Stimulated activated CD8-positive, alpha-beta memory T cell treated with anti-CD3 and anti-CD28 coated beads, Interleukin-15, amount 100 ng/mL, for 4 hours (primary cell): ENCODE results near the gene NFX1.
"Not testable (repeated sequence)": the region's sequence is repeated elsewhere in the genome, so short reads cannot be mapped to it uniquely, and the experiment has no call there.

Experiments
- DNase-seq, 2 donors: peaks; one replicate each; pipeline ENCODE4 v3.0.0-alpha.2; 2020; ENCODE audit warnings: low read depth in 2 of 2

NFX1 gene

GRCh38 chr9:33364127-33364526 is 73.8 kb downstream of the NFX1 start:
- no peak for DNase-seq

- DNase-seq: not testable (repeated sequence)
Measured at GRCh38 chr9:33364814-33365213, 74.5 kb downstream of the NFX1 start.

GRCh38 chr9:33366979-33367480 is 76.7 kb downstream of the NFX1 start:
- DNase-seq: no peak

- no peak for DNase-seq
Measured at GRCh38 chr9:33372900-33373299, 82.6 kb downstream of the NFX1 start.

GRCh38 chr9:33374190-33374589 is 83.9 kb downstream of the NFX1 start:
- DNase-seq: no peak

GRCh38 chr9:33374634-33375237 is 84.4 kb downstream of the NFX1 start:
- DNase-seq: peak; percentile 17 to 19

- DNase-seq: no peak
Measured at GRCh38 chr9:33375238-33375840, 85.0 kb downstream of the NFX1 start.

- DNase-seq: no peak
Measured at GRCh38 chr9:33375841-33376321, 85.6 kb downstream of the NFX1 start.

GRCh38 chr9:33377089-33377715 is 86.9 kb downstream of the NFX1 start:
- no peak for DNase-seq

GRCh38 chr9:33378121-33378795 is 87.9 kb downstream of the NFX1 start:
- DNase-seq: no peak

- DNase-seq: no peak
Measured at GRCh38 chr9:33379666-33380389, 89.5 kb downstream of the NFX1 start.

GRCh38 chr9:33380390-33381094 is 90.2 kb downstream of the NFX1 start:
- no peak for DNase-seq

- no peak for DNase-seq
Measured at GRCh38 chr9:33381231-33381791, 91.0 kb downstream of the NFX1 start.

- not testable (repeated sequence) for DNase-seq
Measured at GRCh38 chr9:33382397-33382796, 92.1 kb downstream of the NFX1 start.

GRCh38 chr9:33383396-33383795 is 93.1 kb downstream of the NFX1 start:
- DNase-seq: not testable (repeated sequence)

- not testable (repeated sequence) for DNase-seq
Measured at GRCh38 chr9:33385536-33385935, 95.2 kb downstream of the NFX1 start.

GRCh38 chr9:33385979-33386640 is 95.8 kb downstream of the NFX1 start:
- DNase-seq: not testable (repeated sequence)

GRCh38 chr9:33386641-33386996 is 96.3 kb downstream of the NFX1 start:
- not testable (repeated sequence) for DNase-seq

- DNase-seq: not testable (repeated sequence)
Measured at GRCh38 chr9:33386998-33387397, 96.7 kb downstream of the NFX1 start.
